Adrenal gland (tissue), 5 donors: ENCODE data around the gene TRAPPC2B.

Experiments used
- CTCF ChIP-seq, 6 experiments: fragments of 450-650 bp in 4 of 6; fragments of 200-600 bp in 2 of 6; sonication (generic) in 1 of 6; IDR thresholded peaks; 1 replicate in 5 of 6; 2 replicates in 1 of 6; pipeline versions ENCODE4 v1.5.1 to v1.8.0; 2016 to 2021; ENCODE audit warnings: antibody characterized with exemption in 6 of 6, mild to moderate bottlenecking in 2 of 6, moderate library complexity in 1 of 6
- POLR2A ChIP-seq, 2 donors: fragments of 450-650 bp; IDR thresholded peaks; one replicate each; pipeline ENCODE4 v1.6.1; 2017; ENCODE audit warnings: antibody characterized with exemption in 2 of 2, mild to moderate bottlenecking in 2 of 2, moderate library complexity in 1 of 2
- donor health status: DM: no; HTN: no; CAD: no.

GRCh38 chr19:57348136-57348535, 15.2 kb upstream of the TRAPPC2B start:
- no peak for TF ChIP-seq CTCF (IDR thresholded peaks at IDR 0.05)
- TF ChIP-seq POLR2A (IDR thresholded peaks at IDR 0.05) = no peak
